GM19043 (cell line): ENCODE measurements around the gene RUFY1.
A peak's percentile ranks its signal among the peaks of the same experiment; 100 is the strongest.
"Not testable (repeated sequence)": the region's sequence is repeated elsewhere in the genome, so short reads cannot be mapped to it uniquely, and the experiment has no call there.

Experiments used
- ATAC-seq: cut with Tn5 transposase; IDR thresholded peaks from one replicate; pipeline ENCODE4 v1.9.1; 2021; ENCODE audit warnings: low read depth; ENCODE audit not compliant: unreplicated experiment

RUFY1 gene

DNA sequence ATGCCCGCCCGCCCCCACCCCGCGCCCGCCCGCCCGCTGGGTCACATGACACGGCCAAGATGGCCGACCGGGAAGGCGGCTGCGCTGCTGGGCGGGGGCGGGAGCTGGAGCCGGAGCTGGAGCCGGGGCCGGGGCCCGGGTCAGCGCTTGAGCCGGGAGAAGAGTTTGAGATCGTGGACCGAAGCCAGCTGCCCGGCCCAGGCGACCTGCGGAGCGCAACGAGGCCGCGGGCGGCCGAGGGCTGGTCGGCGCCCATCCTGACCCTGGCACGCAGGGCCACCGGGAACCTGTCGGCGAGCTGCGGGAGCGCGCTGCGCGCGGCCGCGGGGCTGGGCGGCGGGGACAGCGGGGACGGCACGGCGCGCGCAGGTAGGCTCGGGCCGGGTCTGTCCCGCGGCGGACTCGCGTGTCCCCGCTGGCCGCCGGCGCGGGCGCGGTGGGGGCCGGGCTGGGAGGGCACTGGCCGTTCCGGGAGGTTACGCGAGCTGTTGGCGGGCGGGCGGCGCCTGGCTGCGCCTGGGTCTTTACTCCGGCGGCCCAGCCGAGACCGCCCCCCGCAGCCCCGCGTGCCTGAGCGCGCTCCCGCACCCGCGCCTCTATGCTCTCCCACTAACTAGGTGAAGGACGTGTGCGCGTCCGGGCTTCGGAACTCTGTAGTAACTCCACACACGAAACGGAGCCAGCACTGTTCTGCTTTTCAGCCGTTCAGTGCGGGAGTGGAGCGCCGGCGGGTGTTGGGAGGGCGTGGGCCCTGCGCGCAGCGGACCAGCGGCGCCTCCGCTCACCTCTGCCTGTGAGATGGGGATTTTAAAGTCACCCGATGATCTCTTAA is at the start of gene RUFY1:
RUFY1 (plus strand) TSS at position 44 of the 832 bp plus-strand sequence; CDS start at position 60, 16 bp downstream.
- peak; percentile 69 for ATAC-seq

DNA sequence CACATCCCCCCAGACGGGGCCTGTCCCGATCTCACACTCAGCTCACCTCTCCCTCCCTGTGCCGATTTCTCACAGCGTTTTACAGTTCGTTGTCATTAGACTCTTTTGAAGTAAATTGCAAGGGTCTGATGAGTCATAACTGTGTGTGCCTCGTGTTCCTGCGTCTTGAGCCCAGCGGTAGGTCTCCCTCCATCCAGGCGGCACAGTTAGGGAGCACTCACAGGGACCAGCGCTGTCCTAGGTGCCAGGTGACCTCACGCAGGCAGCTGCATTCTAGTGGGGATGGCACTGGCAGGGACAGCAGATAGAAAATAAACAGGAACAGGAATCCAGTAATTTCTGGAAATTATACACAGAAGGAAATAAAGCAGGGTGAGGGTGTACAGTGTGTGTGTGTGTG is 48.4 kb upstream of the RUFY1 start:
- not testable (repeated sequence) for ATAC-seq

DNA sequence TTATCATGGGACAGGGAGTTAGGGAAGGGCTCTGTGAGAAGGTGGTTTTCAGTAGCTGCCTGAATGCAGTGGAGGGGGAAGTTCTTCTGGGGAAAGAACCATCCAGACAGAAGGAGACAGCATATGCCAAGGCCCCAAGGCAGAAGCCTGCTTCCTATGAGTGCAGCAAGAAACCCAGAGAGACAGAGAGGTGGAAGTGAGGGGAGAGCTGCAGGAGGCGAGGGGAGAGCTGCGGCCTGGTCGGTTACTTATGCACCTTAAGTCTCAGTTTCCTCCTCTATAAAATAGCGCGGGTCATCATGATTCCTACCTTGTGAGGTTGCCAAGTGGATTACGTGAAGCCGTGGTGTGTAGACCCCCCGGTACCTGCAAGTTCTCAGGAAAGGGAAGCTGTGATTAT is 47.9 kb upstream of the RUFY1 start:
- ATAC-seq, result not testable (repeated sequence)

DNA sequence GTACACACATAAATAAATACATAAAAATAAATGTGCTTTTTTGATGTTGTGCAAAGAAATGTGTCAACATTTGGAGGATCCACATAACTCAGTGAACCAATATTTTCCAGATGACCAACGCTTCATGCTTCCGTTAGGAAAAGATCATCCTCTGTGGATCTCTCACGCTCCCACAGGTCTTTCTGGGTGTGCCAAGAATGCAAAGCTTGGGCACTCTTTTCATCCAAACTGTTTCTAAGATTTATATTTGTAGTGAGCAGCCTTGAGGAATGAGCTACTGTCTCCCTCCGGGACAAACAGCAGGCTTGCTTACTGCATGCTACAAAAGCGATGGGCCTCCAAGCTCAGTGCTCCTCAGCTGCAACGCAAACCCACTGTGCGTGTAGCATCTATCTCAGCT is 46.2 kb upstream of the RUFY1 start:
- no peak for ATAC-seq

DNA sequence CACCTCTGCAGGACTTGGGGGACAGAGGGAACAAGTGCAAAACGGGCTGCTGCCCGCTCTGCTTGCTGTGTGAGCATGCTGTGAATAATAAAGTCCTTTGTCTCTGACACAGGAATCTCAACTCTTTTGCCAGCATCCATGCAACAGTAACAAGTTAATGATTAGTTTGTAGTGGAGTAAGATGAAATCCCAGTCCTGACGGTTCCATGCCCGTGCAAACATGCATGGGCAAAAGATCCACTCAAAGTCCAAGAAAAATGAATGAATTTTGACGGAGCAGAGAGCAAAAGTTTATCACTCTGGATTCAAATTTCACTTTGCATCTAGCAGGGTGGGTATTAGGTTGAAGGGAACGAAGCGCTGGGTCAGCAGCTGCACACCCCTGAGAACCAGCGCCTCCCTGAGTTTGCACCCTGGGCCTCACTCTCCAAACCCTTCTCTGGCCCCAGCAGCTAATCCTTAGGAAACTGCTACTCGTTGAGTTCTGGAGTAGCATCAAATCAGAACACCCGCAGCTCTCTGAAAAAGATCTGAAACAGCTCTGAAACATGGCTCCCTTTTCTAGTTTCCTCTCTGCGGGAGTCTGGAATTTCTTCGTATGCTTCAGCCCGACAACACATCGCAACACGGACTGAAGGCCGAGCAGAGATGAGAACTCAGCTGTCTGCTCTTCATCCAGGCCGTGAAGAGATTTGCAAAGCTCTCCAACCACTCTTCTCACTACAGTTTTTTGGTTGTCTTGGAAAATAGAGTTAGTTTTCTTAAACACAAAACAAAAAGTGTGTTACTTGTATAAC is 45.6 kb upstream of the RUFY1 start:
- ATAC-seq, result no peak

DNA sequence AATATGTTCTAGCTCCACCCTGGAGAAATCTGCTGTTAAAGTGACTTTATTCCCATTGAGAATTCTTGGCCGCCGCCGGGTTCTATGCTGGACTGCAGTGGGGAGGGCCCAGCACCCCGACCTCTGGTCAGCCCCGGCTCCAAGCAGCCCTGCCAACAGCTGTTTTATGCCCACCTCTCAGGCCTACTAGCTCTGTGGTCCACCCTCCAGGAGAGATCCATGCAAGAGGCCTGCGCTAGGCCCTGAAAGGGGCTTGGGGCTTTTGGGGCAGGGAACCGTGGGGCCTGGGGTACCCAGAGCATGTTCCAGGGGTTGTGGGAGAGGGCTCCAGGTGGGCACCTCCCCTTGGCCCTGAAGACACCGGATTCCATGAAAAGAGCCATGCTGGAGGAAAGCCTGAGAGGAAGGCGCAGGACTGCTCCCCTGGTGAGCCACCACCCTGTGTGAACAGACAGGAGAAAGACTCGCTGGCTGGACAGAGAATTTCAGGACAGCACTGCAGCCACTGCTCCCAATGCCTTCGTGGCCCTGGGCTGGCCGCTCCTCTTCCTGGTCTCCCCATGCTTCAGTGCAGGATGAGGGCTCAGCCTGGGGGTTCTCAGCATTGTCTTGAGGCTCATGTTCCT is 44.6 kb upstream of the RUFY1 start:
- no peak for ATAC-seq

DNA sequence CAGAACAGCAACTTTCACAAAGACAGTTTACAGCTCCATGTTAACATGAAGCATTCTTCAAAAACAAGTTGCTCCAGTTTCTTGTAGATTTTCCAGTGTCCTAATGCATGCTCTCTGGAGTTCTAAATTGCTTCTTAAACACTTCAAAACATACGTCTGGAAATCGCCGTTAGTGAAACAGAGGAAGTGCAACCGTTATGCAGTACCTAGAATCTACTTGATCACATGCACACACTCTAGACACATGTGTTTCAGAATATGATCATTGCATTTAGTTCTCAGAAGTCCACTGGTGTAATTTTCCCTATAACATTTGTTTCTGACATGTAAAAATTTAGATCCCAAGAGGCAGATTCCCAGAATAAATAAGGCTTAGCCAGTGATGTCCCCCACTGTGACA is 41.1 kb upstream of the RUFY1 start:
- ATAC-seq, result no peak

GRCh38 chr5:179509845-179510244 is 40.5 kb upstream of the RUFY1 start:
- no peak for ATAC-seq

GRCh38 chr5:179512452-179513000 is 37.8 kb upstream of the RUFY1 start:
- no peak for ATAC-seq

DNA sequence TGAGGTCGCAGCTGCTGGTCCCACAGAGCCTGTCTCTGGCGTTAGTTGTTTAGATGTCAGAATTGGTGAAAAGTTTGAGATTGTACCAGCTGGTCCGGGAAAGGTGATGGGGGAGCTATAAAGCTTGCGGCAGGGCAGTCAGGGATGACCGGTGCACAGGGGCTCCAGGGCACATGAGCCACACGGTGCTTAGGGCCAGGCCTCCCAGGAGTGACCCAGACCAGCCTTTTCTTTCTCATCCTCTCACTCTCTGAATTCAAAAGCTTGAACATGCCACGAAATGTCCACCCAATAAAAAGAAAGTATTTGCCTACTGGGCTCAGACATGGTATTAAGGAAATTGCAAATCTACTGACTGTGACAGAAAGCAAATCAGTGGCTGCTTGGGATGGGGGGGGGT is 34.9 kb upstream of the RUFY1 start:
- ATAC-seq, result not testable (repeated sequence)

- ATAC-seq, result no peak
Observed at GRCh38 chr5:179516221-179516620, 34.1 kb upstream of the RUFY1 start.

GRCh38 chr5:179517746-179518145 is 32.6 kb upstream of the RUFY1 start:
- not testable (repeated sequence) for ATAC-seq

GRCh38 chr5:179518369-179518768 is 32.0 kb upstream of the RUFY1 start:
- not testable (repeated sequence) for ATAC-seq

- not testable (repeated sequence) for ATAC-seq
Observed at GRCh38 chr5:179519416-179520070, 30.8 kb upstream of the RUFY1 start.

DNA sequence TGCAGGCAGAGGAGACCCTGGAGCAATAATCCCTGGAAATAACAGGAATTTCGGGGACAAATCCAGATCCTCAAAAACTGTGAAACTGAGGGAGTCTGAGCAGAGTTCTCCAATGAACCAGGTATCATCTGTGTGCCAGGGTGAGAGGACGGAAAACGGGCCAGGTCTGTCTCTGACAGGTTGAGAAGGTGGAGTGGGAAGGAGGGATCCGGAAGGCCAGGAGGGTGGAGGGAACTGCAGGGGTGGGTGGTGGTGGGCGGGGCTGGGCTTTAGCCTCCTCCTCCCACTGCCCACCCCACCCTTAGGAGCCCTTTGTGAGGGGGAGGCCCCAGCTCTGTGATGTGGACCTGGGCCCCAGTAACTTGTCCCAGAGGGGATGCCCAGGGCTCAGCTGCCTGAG is 28.2 kb upstream of the RUFY1 start:
- not testable (repeated sequence) for ATAC-seq

- ATAC-seq, result no peak
Observed at GRCh38 chr5:179526978-179527377, 23.4 kb upstream of the RUFY1 start.

- peak; percentile 74 for ATAC-seq
Observed at GRCh38 chr5:179530069-179530998, 20.0 kb upstream of the RUFY1 start.

DNA sequence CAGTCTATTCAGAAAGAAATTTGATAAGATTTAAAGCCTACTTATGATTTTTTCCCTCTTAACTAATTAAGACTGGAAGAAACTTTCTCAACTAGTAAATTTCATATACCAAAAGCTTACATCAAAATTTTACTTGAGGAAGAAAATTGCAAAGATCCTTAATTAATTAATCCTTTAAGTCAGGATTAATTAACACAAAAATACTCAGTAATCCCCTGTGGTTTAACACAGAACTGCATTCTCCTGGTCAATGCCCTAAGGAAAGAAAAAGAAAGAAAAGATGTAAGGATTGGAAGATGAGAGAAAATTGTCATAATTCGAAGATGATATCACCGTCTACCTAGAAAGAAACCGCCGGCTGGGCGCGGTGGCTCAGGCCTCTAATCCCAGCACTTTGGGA is 17.3 kb upstream of the RUFY1 start:
- no peak for ATAC-seq

DNA sequence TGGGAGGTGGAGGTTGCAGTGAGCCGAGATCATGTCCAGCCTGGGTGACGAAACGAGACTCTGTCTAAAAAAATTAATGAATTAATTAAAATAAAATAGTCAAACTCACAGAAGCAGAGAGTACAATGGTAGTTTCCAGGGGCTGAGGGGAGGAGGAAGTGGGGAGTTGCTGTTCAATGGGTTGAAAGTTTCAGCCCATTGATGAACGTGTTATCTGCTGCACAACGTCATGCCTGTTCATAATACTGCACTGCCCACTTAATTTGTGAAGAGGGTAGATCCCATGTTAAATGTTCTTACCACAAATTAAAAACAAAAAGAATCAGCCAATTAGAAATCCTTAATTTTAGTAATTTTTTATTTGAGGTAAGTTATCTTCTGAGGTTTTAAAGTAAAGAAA is 16.4 kb upstream of the RUFY1 start:
- ATAC-seq, result no peak
